Measurements from ENCODE around the gene SOX12.
A peak's percentile ranks its signal among the peaks of the same experiment; 100 is the strongest.
"Not testable (repeated sequence)": the region's sequence is repeated elsewhere in the genome, so short reads cannot be mapped to it uniquely, and the experiment has no call there.

Gene SOX12

GRCh38 chr20:329851-330232 lies 4.5 kb downstream of the SOX12 start:
- DNase-seq: no peak

- DNase-seq: peak; percentile 18 to 40
Observed at GRCh38 chr20:330233-331149, 5.1 kb downstream of the SOX12 start.

- no peak for DNase-seq
Observed at GRCh38 chr20:334578-334977, 9.2 kb downstream of the SOX12 start.

GRCh38 chr20:336040-336439 lies 10.7 kb downstream of the SOX12 start:
- DNase-seq: not testable (repeated sequence)

DNA sequence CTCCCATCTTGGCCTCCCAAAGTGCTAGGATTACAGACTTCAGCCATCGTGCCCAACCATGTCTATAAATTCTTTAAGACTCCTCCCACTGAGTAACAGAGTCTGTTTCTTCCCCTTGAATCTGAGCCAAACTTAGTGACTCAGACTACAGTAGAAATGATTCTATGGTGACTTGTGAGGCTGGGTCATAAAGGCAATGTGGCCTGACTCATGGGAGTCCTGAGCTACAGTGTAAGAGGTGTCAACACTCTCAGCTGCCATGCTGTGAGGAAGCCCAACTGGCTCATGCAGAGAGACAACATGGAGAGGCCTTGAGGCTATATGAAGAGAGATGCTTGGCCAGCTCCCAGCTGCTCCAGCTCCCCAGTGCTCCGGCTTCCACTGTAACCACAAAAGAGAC lies 16.3 kb downstream of the SOX12 start:
- DNase-seq: no peak

- no peak for DNase-seq
Observed at GRCh38 chr20:343107-343506, 17.8 kb downstream of the SOX12 start.

- DNase-seq: no peak
Observed at GRCh38 chr20:346033-346639, 20.8 kb downstream of the SOX12 start.

GRCh38 chr20:346640-347316 lies 21.4 kb downstream of the SOX12 start, which contains the start of gene NRSN2:
NRSN2 (plus strand) TSS chr20:347111; CDS start chr20:349644, 2,533 bp downstream.
- peak; percentile 11 to 19 for DNase-seq

GRCh38 chr20:347317-347639 lies 21.9 kb downstream of the SOX12 start:
- no peak for DNase-seq

DNA sequence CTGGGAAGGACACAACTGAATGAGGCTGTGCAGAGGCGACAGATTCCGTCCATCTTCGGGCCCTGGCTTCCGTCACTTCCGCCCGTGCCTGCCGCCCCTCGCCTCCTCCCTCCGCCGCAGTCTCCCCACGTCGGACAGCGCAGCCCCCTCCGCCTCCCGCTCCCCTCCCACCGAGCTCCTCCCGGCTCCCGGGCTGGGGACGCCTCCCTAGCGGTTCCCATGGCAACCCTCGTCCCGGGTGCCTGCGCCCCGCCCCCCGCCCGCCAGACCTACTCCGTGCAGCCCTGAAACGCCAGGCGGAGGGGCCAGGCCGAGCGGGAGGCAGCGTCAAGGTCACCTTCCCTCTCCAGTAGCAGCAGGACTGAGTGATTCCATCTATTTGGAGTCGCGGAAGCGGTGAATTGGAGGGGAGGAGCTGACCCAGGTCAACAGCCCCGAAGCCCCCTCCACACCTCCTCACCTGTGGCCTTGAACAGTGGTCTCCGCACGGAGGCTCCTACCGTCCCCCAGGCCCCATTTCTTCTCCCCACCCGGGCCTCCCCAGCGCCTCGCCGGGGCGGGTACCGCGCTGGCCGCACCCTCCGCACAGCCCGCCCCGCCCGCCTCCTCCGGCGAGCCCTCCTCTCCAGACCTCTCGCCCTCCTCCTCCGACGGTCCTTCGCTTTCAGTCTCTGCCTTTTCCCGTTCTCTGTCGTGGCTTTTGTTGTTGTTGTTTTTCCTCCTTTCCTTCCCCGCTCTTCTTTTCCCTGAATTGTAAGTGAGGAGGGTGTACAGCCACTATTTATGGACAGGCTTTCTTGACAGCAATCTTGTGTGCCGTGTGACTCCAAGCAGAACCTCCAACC lies 22.5 kb downstream of the SOX12 start:
- DNase-seq: peak; percentile 89 to 93

DNA sequence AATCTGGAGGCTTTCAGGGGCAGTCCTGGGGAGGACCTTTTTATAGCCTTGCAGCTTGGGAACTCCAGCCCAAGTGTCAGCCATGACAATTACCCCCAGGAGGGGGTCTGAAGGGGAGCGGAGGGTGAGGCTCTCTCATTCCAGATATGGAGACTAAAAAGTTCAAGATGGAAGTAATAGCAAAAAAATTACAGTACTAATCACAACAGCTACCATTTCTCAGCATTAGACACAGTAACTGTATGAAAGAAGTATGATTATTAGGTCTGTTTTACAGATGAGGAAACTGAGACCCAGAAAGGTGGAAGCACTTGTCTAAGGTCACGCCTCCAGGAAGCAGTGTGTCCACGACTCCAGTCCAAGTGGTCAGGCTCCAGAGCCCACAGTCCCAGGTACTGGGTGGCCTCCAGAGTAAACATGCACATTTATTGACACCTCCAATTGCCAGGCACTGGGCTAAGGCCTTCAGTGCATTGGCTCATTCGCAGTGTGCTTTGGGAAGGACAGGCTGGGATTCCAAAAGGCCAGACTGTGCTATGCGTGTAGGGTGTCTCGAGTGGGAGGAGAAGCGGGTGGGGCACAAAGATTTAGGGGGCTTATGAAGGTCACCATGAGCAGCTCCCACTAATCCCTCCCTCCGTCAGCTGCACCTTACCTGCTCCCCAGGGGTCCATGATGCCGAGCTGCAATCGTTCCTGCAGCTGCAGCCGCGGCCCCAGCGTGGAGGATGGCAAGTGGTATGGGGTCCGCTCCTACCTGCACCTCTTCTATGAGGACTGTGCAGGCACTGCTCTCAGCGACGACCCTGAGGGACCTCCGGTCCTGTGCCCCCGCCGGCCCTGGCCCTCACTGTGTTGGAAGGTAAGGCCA lies 23.9 kb downstream of the SOX12 start:
- DNase-seq: no peak

DNA sequence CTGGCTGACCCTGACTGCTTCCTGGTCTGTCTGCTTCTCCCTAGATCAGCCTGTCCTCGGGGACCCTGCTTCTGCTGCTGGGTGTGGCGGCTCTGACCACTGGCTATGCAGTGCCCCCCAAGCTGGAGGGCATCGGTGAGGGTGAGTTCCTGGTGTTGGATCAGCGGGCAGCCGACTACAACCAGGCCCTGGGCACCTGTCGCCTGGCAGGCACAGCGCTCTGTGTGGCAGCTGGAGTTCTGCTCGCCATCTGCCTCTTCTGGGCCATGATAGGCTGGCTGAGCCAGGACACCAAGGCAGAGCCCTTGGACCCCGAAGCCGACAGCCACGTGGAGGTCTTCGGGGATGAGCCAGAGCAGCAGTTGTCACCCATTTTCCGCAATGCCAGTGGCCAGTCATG lies 27.8 kb downstream of the SOX12 start:
- DNase-seq: no peak

- DNase-seq: peak; percentile 68 to 71
Observed at GRCh38 chr20:354298-354977, 29.1 kb downstream of the SOX12 start.

GRCh38 chr20:356154-356553 lies 30.8 kb downstream of the SOX12 start:
- DNase-seq: not testable (repeated sequence)

GRCh38 chr20:356745-357144 lies 31.4 kb downstream of the SOX12 start:
- DNase-seq: no peak

DNA sequence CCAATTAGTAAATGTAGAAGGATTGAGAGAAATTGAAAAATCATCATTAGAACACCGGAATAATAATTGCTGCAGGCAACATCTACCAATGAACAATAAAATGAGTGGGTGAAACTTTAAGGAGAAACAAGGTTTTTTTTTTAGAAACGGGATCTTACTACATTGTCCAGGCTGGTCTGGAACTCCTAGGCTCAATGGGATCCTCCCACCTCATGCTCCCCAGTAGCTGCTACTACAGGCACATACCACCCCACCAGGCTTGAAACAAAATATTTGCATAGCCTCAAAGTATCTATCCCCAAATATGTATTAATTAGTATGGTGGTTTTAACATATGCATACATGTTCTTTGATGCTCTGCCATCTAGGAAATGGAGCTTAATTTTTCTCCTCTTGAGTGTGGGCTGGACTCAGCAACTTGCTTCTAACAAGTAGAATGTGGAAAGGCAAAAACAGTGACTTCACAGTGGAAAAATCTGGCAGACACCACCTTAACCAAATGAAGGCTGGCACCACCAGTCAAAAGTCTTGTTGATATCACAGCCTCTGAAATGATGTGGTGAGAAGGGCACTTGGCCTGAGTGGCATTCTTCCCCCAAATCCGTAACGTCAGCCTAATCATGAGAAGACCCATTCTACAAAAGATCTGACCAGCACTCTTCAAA lies 33.7 kb downstream of the SOX12 start:
- no peak for DNase-seq

GRCh38 chr20:361561-361960 lies 36.2 kb downstream of the SOX12 start:
- no peak for DNase-seq

- no peak for DNase-seq
Observed at GRCh38 chr20:362271-363254, 37.2 kb downstream of the SOX12 start.

- no peak for DNase-seq
Observed at GRCh38 chr20:363319-364078, 38.1 kb downstream of the SOX12 start.

Data from NCI-H1930 (cell line).